ENCODE results near the gene GPR135. TPM values are rescaled to one million over a fixed set of nuclear protein-coding genes. Genes with fewer than 3 reads are reported as not detected.

Gene GPR135
- polyA plus RNA-seq, 1 donor (not counting 4 experiments of a cell fraction or from before 2014, with no cell fraction given): 0.90 TPM

GRCh38 chr14:59463787-59464485 lies 1.2 kb downstream of the GPR135 start:
- no peaks in the 10 kb centered on the region for H4K20me1 ChIP-seq (ENCODE audit: control insufficient read depth, extremely low read depth, insufficient read depth, low read length)
- no peak overlapping the region for H3K9ac ChIP-seq (ENCODE audit: control insufficient read depth, extremely low read depth, insufficient read depth, low read length)

GRCh38 chr14:59461891-59462290 lies 3.3 kb downstream of the GPR135 start:
- Histone ChIP-seq H3K9me3 (ENCODE audit: control insufficient read depth, low read depth, low read length) (no peaks in the 10 kb centered on the region), H3K27ac (ENCODE audit: control insufficient read depth, insufficient read depth, low read length) (no peak overlapping the region), H3K79me2 (ENCODE audit: control insufficient read depth, insufficient read depth, low read length) (no peaks in the 10 kb centered on the region), H3K4me1 (ENCODE audit: control insufficient read depth, extremely low read depth, insufficient read depth, low read length) (peaks cover 3% of the 10 kb centered on the region), H3K9me1 (ENCODE audit: control insufficient read depth, extremely low read depth, insufficient read depth, low read length) (no peaks in the 10 kb centered on the region), H3K36me3 (ENCODE audit: control insufficient read depth in 2 of 2, extremely low read depth in 1 of 2, insufficient read depth in 2 of 2, low read length in 2 of 2) (peaks cover 7 to 8% of the 10 kb centered on the region in 2 experiments), H2AFZ (ENCODE audit: control insufficient read depth, low read length) (no peak overlapping the region), H3K9ac (ENCODE audit: control insufficient read depth, extremely low read depth, insufficient read depth, low read length) (no peak overlapping the region), H3K27me3 (ENCODE audit: control insufficient read depth, extremely low read depth, insufficient read depth, low read length) (no peaks in the 10 kb centered on the region), H3K4me2 (ENCODE audit: control insufficient read depth, extremely low read depth, insufficient read depth, low read depth, low read length) (no peak overlapping the region), H3K4me3 (ENCODE audit: control insufficient read depth in 2 of 3, extremely low read depth in 1 of 3, insufficient read depth in 2 of 3, low read depth in 1 of 3, low read length in 3 of 3) (no peak overlapping the region), H4K20me1 (ENCODE audit: control insufficient read depth, extremely low read depth, insufficient read depth, low read length) (no peaks in the 10 kb centered on the region)
- dilution Hi-C loops (cut with MboI; ENCODE audit: extremely low pct_ligation_motif_present, low sequenced_read_pairs): no loop called here
- TF ChIP-seq EZH2 (IDR thresholded peaks at IDR 0.05; ENCODE audit: low read length) (no peak), CTCF (optimal IDR thresholded peaks at IDR 0.05 in 1 of 3, IDR thresholded peaks at IDR 0.05 in 1 of 3, conservative IDR thresholded peaks at IDR 0.05 in 1 of 3; ENCODE audit: extremely low read depth in 1 of 3, insufficient read depth in 2 of 3, low read length in 3 of 3) (no peak)
- DNase-seq (ENCODE audit: low read depth, low spot score): no peak
- FAIRE-seq: no peak

More at GRCh38 chr14:59463787-59464485, 1.2 kb downstream of the GPR135 start:
- dilution Hi-C loops (cut with MboI; ENCODE audit: extremely low pct_ligation_motif_present, low sequenced_read_pairs): no loop called here
- peak overlapping the region; percentile 39 for H2AFZ ChIP-seq (ENCODE audit: control insufficient read depth, low read length)
- H3K27me3 ChIP-seq (ENCODE audit: control insufficient read depth, extremely low read depth, insufficient read depth, low read length): no peaks in the 10 kb centered on the region
- FAIRE-seq (no peak), DNase-seq (ENCODE audit: low read depth, low spot score) (no peak)
- TF ChIP-seq CTCF (optimal IDR thresholded peaks at IDR 0.05 in 1 of 3, IDR thresholded peaks at IDR 0.05 in 1 of 3, conservative IDR thresholded peaks at IDR 0.05 in 1 of 3; ENCODE audit: extremely low read depth in 1 of 3, insufficient read depth in 2 of 3, low read length in 3 of 3) (no peak), EZH2 (IDR thresholded peaks at IDR 0.05; ENCODE audit: low read length) (no peak)
- no peak overlapping the region for H3K27ac ChIP-seq (ENCODE audit: control insufficient read depth, insufficient read depth, low read length)
- H3K4me2 ChIP-seq (ENCODE audit: control insufficient read depth, extremely low read depth, insufficient read depth, low read depth, low read length): peak overlapping the region; percentile 68
- H3K9me1 ChIP-seq (ENCODE audit: control insufficient read depth, extremely low read depth, insufficient read depth, low read length): no peaks in the 10 kb centered on the region
- H3K4me1 ChIP-seq (ENCODE audit: control insufficient read depth, extremely low read depth, insufficient read depth, low read length): peaks cover 3% of the 10 kb centered on the region
- no peaks in the 10 kb centered on the region for H3K9me3 ChIP-seq (ENCODE audit: control insufficient read depth, low read depth, low read length)
- no peaks in the 10 kb centered on the region for H3K79me2 ChIP-seq (ENCODE audit: control insufficient read depth, insufficient read depth, low read length)
- peaks cover 2 to 8% of the 10 kb centered on the region in 2 experiments for H3K36me3 ChIP-seq (ENCODE audit: control insufficient read depth in 2 of 2, extremely low read depth in 1 of 2, insufficient read depth in 2 of 2, low read length in 2 of 2)
- peak overlapping the region in 1 of 3 experiments; percentile 57 for H3K4me3 ChIP-seq (ENCODE audit: control insufficient read depth in 2 of 3, extremely low read depth in 1 of 3, insufficient read depth in 2 of 3, low read depth in 1 of 3, low read length in 3 of 3)
